ENCODE measurements around the gene CA10.

GRCh38 chr17:51769231-51769630, 389.3 kb downstream of the CA10 start:
- no peak for TF ChIP-seq EZH2 (IDR thresholded peaks at IDR 0.05; ENCODE audit: insufficient read depth, poor library complexity, severe bottlenecking)
- TF ChIP-seq EZH2phosphoT487 (IDR thresholded peaks at IDR 0.05; ENCODE audit: insufficient read depth, low read depth): no peak
